Chondrocyte (in vitro differentiated cells): Measurements from ENCODE around the gene SSTR5. TPM values are rescaled to one million over a fixed set of nuclear protein-coding genes. Genes with fewer than 3 reads are reported as not detected.
A peak's percentile ranks its signal among the peaks of the same experiment; 100 is the strongest.

Experiments used
- DNase-seq: peaks from one replicate; pipeline ENCODE4 v3.0.0; 2021; ENCODE audit warnings: mixed read lengths, low spot score
- H3K27ac Mint-ChIP-seq: one replicate; pipeline ENCODE4 v1.8.0; 2021; ENCODE audit warnings: mild to moderate bottlenecking, moderate library complexity, mixed read lengths; ENCODE audit not compliant: unreplicated experiment
- H3K27me3 Mint-ChIP-seq: 2 replicates; pipeline ENCODE4 v1.8.0; 2021; ENCODE audit warnings: low read depth, mixed read lengths
- H3K36me3 Mint-ChIP-seq: 2 replicates; pipeline ENCODE4 v1.8.0; 2021; ENCODE audit warnings: low read depth, mixed read lengths
- H3K4me1 Mint-ChIP-seq: 2 replicates; pipeline ENCODE4 v1.8.0; 2021; ENCODE audit warnings: low read depth, mild to moderate bottlenecking, mixed read lengths
- H3K4me3 Mint-ChIP-seq: one replicate; pipeline ENCODE4 v1.8.0; 2021; ENCODE audit warnings: mild to moderate bottlenecking, moderate library complexity, mixed read lengths; ENCODE audit not compliant: unreplicated experiment
- H3K9me3 Mint-ChIP-seq: 2 replicates; pipeline ENCODE4 v1.8.0; 2021; ENCODE audit warnings: low read depth, mixed read lengths
- CTCF ChIP-seq: fragments of 200-600 bp; sonication (generic); IDR thresholded peaks from 2 replicates; pipeline ENCODE4 v1.5.0; 2021; ENCODE audit warnings: antibody characterized with exemption, mild to moderate bottlenecking, moderate library complexity
- total RNA-seq: library from RNA; stranded (reverse); gene quantifications from 3 replicates; pipeline ENCODE4 v1.2.1, GENCODE V29; 2021

The SSTR5 gene
- total RNA-seq, 1 donor from 2014 or later: not detected

GRCh38 chr16:1101573-1102332, 29.2 kb downstream of the SSTR5 start:
- Mint-ChIP-seq H3K4me3 (no peak overlapping the region), H3K27ac (no peak overlapping the region), H3K27me3 (no peaks in the 10 kb centered on the region), H3K4me1 (peaks cover 3% of the 10 kb centered on the region), H3K36me3 (no peaks in the 10 kb centered on the region), H3K9me3 (no peaks in the 10 kb centered on the region)
- TF ChIP-seq CTCF: no peak
- no peak for DNase-seq

GRCh38 chr16:1102333-1102700, 29.8 kb downstream of the SSTR5 start:
- H3K4me3 Mint-ChIP-seq: no peak overlapping the region
- H3K27me3 Mint-ChIP-seq: no peaks in the 10 kb centered on the region
- no peak for TF ChIP-seq CTCF
- no peaks in the 10 kb centered on the region for H3K36me3 Mint-ChIP-seq
- peaks cover 3% of the 10 kb centered on the region for H3K4me1 Mint-ChIP-seq
- no peaks in the 10 kb centered on the region for H3K9me3 Mint-ChIP-seq
- no peak for DNase-seq
- no peak overlapping the region for H3K27ac Mint-ChIP-seq

DNA sequence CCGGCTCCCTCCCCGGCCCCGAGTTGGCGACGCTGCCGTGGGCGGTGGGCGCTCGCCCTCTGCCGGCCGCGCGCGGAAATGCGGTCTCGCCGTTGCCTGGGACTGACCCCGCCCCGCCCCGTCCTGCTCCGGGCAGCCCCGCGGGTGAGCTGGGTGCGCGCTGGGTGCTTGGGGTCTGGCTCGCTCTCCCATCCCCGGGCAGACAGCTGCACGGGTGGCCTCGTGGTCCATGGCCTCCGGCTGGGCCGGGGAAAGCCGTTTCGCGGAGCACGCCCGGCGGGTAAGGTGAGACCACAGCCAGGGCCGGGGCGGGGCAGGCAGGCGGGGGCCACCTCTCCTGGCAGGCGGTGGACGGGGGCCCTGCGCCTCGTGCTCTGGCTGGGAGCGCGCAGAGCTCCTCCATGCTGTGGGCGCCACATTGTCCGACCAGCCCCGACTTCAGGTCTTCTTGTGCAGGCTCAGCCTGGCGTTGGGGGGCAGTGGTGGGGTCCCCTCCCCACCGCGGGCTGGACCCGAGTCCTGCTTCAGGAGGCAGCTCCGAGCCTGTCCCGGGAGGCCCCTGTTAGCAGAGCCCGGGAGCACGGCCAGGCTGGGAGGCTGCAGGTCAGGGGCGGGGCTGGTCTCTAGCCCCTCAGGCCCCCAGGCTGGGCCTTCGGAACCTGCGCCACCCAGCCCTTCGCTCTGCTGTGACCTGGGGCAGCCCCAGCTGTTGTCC, 30.5 kb downstream of the SSTR5 start:
- no peak overlapping the region for H3K27ac Mint-ChIP-seq
- no peaks in the 10 kb centered on the region for H3K4me1 Mint-ChIP-seq
- no peaks in the 10 kb centered on the region for H3K36me3 Mint-ChIP-seq
- H3K9me3 Mint-ChIP-seq: no peaks in the 10 kb centered on the region
- H3K4me3 Mint-ChIP-seq: no peak overlapping the region
- H3K27me3 Mint-ChIP-seq: no peaks in the 10 kb centered on the region
- DNase-seq: no peak
- TF ChIP-seq CTCF: peak; percentile 79

DNA sequence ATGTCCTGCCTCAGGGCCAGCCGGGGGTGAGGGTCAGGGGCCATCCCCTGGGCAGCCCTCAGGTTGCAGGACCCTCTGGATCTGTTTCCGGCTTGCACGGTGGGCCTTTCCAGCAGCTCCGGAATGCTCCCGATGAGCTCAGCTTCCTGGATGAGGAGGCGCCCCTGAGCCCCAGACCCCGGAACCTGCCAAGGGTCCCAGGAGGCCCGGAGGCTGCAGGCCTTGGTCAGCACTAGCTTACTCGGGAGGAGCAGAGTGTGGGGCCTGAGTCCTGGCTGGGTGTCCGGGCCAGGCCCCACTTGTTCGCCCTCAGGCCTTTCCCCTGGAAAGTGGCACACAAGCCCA, 31.1 kb downstream of the SSTR5 start:
- Mint-ChIP-seq H3K36me3 (no peaks in the 10 kb centered on the region), H3K4me1 (no peaks in the 10 kb centered on the region), H3K27me3 (peaks cover 2% of the 10 kb centered on the region), H3K27ac (no peak overlapping the region), H3K4me3 (no peak overlapping the region), H3K9me3 (no peaks in the 10 kb centered on the region)
- no peak for DNase-seq
- TF ChIP-seq CTCF: no peak

- DNase-seq: no peak
Observed at GRCh38 chr16:1105888-1106620, 33.5 kb downstream of the SSTR5 start.

More at GRCh38 chr16:1105888-1106620, 33.5 kb downstream of the SSTR5 start:
- peak; percentile 97 for TF ChIP-seq CTCF
- H3K9me3 Mint-ChIP-seq: no peaks in the 10 kb centered on the region
- no peak overlapping the region for H3K4me3 Mint-ChIP-seq
- H3K27me3 Mint-ChIP-seq: peaks cover 7% of the 10 kb centered on the region
- peaks cover 2% of the 10 kb centered on the region for H3K36me3 Mint-ChIP-seq
- H3K27ac Mint-ChIP-seq: no peak overlapping the region
- H3K4me1 Mint-ChIP-seq: no peaks in the 10 kb centered on the region
